ENCODE results near the gene FMN2. TPM values are rescaled to one million over a fixed set of nuclear protein-coding genes. Genes with fewer than 3 reads are reported as not detected.

FMN2 gene
- total RNA-seq, 4 donors from 2014 or later, result 0.46 to 1.4 (median 0.49) TPM; not detected in 1

GRCh38 chr1:240337781-240338180 lies 246.1 kb downstream of the FMN2 start:
- no peak overlapping the region for H3K4me3 ChIP-seq (ENCODE audit: low read depth, poor library complexity, severe bottlenecking)
- TF ChIP-seq CTCF (IDR thresholded peaks at IDR 0.05) (no peak), POLR2A (IDR thresholded peaks at IDR 0.05) (no peak)
- WGBS, 2 donors, result 13 to 25% methylated on average over 5 of the region's 5 CpGs
- peak in 1 of 2 donors; percentile 62 for DNase-seq (ENCODE audit: low spot score in 2 of 2)
- intact Hi-C loops (cut with DNase I; ENCODE audit: low total_unique reads), result no loop called here

GRCh38 chr1:240338837-240339236 lies 247.2 kb downstream of the FMN2 start:
- no peak overlapping the region for H3K4me3 ChIP-seq (ENCODE audit: low read depth, poor library complexity, severe bottlenecking)
- DNase-seq (ENCODE audit: low spot score in 2 of 2), result no peak
- intact Hi-C loops (cut with DNase I; ENCODE audit: low total_unique reads), result no loop called here
- TF ChIP-seq POLR2A (IDR thresholded peaks at IDR 0.05) (no peak), CTCF (IDR thresholded peaks at IDR 0.05) (no peak)
- 85 to 91% methylated on average over 9 of the region's 9 CpGs for WGBS, 2 donors

GRCh38 chr1:240341365-240342250 lies 249.9 kb downstream of the FMN2 start:
- intact Hi-C loops (cut with DNase I; ENCODE audit: low total_unique reads), result no loop called here
- 74 to 80% methylated on average over 6 of the region's 6 CpGs for WGBS, 2 donors
- TF ChIP-seq CTCF (IDR thresholded peaks at IDR 0.05), result no peak
- no peak for TF ChIP-seq POLR2A (IDR thresholded peaks at IDR 0.05)
- H3K4me3 ChIP-seq (ENCODE audit: low read depth, poor library complexity, severe bottlenecking), result no peak overlapping the region
- DNase-seq (ENCODE audit: low spot score in 2 of 2), result no peak

GRCh38 chr1:240342251-240342625 lies 250.6 kb downstream of the FMN2 start:
- WGBS, 2 donors, result 65 to 70% methylated on average over 3 of the region's 3 CpGs
- intact Hi-C loops (cut with DNase I; ENCODE audit: low total_unique reads), result no loop called here

GRCh38 chr1:240343045-240343444 lies 251.4 kb downstream of the FMN2 start:
- intact Hi-C loops (cut with DNase I; ENCODE audit: low total_unique reads), result no loop called here
- TF ChIP-seq CTCF (IDR thresholded peaks at IDR 0.05), result no peak
- no peak for TF ChIP-seq POLR2A (IDR thresholded peaks at IDR 0.05)
- no peak for DNase-seq (ENCODE audit: low spot score in 2 of 2)
- H3K4me3 ChIP-seq (ENCODE audit: low read depth, poor library complexity, severe bottlenecking), result no peak overlapping the region
- WGBS, 2 donors, result 44 to 61% methylated on average over 2 of the region's 2 CpGs

More at GRCh38 chr1:240342251-240342625, 250.6 kb downstream of the FMN2 start:
- no peak for DNase-seq (ENCODE audit: low spot score in 2 of 2)
- TF ChIP-seq CTCF (IDR thresholded peaks at IDR 0.05), result no peak
- no peak for TF ChIP-seq POLR2A (IDR thresholded peaks at IDR 0.05)
- H3K4me3 ChIP-seq (ENCODE audit: low read depth, poor library complexity, severe bottlenecking), result no peak overlapping the region

Measured in lower leg skin (tissue), 4 donors.